GM12872 (cell line): Measurements from ENCODE around the gene FGGY.

Source experiments
- CTCF ChIP-seq: IDR thresholded peaks from 3 replicates; pipeline ENCODE4 v1.5.1; 2011; ENCODE audit warnings: low read depth, mild to moderate bottlenecking, low read length, moderate library complexity; ENCODE audit not compliant: insufficient read depth

FGGY gene

GRCh38 chr1:59556398-59556797 lies 259.5 kb downstream of the FGGY start:
- TF ChIP-seq CTCF: no peak

GRCh38 chr1:59556802-59557548 lies 260.1 kb downstream of the FGGY start:
- TF ChIP-seq CTCF: no peak

- no peak for TF ChIP-seq CTCF
These were observed 260.6 kb downstream of the FGGY start for GRCh38 chr1:59557549-59557885.

- TF ChIP-seq CTCF: no peak
These were observed 264.0 kb downstream of the FGGY start for GRCh38 chr1:59560807-59561450.

- TF ChIP-seq CTCF: no peak
These were observed 264.9 kb downstream of the FGGY start for GRCh38 chr1:59561796-59562195.

- no peak for TF ChIP-seq CTCF
These were observed 267.4 kb downstream of the FGGY start for GRCh38 chr1:59564192-59564891.

- no peak for TF ChIP-seq CTCF
These were observed 268.9 kb downstream of the FGGY start for GRCh38 chr1:59565611-59566410.
